ENCODE measurements around the gene SLC9A9.

SLC9A9 gene

GRCh38 chr3:143843587-143843986, 4.7 kb downstream of the SLC9A9 start:
- DNase-seq (ENCODE audit: low spot score), result no peak

DNA sequence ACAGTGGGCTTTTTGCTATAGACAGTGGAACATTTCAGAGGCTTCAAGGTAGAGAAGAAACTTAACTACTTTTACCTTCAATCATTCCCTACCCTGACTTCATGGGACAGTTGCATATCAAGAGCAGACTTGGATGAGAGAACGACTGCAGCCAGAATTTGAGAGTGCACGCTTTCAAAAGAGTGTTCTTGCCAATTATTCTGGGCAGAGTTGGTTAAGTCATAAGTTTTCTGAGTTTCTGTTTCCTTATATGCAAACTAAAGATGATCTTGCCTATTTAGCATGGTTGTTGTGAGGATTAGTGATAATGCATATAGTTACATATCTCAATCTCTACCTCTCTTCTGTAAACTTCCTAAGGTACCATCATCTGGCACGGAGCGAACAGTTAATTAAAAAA, 7.6 kb downstream of the SLC9A9 start:
- DNase-seq (ENCODE audit: low spot score), result no peak

GRCh38 chr3:143839980-143840379, 8.3 kb downstream of the SLC9A9 start:
- no peak for DNase-seq (ENCODE audit: low spot score)

DNA sequence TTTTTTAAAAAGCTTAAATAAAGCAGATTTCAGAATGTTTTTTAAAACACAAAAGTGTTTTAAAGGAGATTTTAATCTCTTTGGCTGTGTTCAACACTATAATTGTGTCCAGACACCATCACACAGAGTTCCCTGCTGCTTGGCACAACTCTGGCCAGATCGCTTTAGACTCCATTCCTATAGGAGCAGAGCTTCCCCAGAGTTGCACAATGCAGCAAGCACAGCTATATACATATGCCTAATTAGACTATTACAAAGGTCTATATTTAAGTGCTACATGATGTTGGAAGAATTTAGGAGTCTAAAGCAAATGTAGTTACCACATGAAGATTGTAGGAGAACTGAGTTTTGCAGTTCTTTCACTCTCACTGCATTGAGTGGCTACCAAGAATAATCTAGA, 11.2 kb downstream of the SLC9A9 start:
- no peak for DNase-seq (ENCODE audit: low spot score)

- no peak for DNase-seq (ENCODE audit: low spot score)
These were observed 13.0 kb downstream of the SLC9A9 start for GRCh38 chr3:143835312-143835711.

GRCh38 chr3:143832433-143832832, 15.8 kb downstream of the SLC9A9 start:
- no peak for DNase-seq (ENCODE audit: low spot score)

GRCh38 chr3:143831994-143832393, 16.3 kb downstream of the SLC9A9 start:
- no peak for DNase-seq (ENCODE audit: low spot score)

- peak; percentile 35 for DNase-seq (ENCODE audit: low spot score)
These were observed 17.1 kb downstream of the SLC9A9 start for GRCh38 chr3:143831208-143831607.

GRCh38 chr3:143830786-143831185, 17.5 kb downstream of the SLC9A9 start:
- DNase-seq (ENCODE audit: low spot score), result no peak

GRCh38 chr3:143830063-143830462, 18.2 kb downstream of the SLC9A9 start:
- no peak for DNase-seq (ENCODE audit: low spot score)

GRCh38 chr3:143827425-143827824, 20.8 kb downstream of the SLC9A9 start:
- DNase-seq (ENCODE audit: low spot score), result no peak

GRCh38 chr3:143826296-143826695, 22.0 kb downstream of the SLC9A9 start:
- DNase-seq (ENCODE audit: low spot score), result no peak

DNA sequence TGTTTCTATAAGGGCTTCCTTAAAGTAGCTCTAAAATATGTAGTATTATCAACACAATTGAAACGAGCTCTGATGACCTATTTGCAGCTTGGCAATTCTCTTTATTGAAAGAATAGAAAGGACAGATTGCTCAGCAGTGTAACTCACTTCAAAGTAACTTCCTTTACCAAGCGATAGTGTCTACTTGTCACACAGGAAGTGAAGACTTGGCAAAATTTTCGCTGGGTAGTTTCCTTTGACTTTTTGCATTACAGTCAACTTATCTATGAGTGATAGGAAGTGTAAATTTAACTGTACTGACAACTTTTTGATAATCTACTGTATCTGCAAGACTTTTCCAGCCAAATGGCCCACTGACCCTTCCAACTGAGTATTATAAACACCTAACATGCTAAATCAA, 22.8 kb downstream of the SLC9A9 start:
- no peak for DNase-seq (ENCODE audit: low spot score)

DNA sequence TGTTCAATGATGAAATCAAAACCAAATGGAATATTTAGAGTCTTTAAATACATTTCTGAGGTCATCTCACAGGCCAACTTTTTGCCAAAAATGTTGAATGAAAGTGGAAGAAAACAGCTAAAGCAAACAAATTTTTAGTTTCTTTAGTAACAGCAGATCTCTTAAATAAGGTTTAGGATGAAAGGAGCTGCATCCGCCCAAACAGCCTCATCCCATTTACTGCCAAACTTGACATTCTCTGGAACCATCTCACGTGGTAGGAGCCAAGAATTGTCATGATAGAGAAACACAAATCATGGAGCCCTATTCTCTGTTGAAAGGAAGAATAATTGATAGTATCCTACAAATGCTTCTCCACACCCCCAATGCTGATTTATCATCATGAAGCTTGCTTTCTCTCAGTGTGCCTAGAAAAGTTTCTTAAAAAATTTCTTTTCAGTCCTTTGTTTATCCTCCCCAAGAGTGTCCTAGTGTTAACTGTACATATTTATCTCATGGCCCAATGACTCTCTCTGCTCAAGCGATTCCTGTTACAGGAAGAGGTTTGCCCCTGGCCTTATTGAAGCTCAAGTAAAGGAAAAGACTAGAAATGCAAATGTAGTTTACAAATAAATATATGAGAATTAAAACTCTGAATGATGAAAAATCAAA, 23.4 kb downstream of the SLC9A9 start:
- DNase-seq (ENCODE audit: low spot score), result peak; percentile 39

DNA sequence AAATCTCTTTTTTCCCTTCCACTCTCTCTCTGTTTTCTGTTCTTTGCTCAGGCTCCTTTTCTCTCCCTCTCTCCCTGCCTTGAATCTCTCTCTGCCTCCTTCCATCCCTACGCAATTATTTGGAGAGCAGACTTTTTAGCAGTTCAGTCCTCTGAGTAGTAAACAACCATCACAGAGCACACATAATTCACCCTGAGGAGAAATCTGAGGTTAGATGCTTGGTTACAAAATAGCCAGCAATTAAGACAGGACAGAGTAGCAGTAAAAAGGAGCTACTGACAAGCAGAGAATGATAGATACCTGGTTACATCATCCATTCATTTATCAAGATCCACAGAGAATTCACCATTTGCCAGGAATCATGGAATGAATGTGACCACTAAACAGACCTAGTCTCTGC, 25.5 kb downstream of the SLC9A9 start:
- no peak for DNase-seq (ENCODE audit: low spot score)

- DNase-seq (ENCODE audit: low spot score), result no peak
These were observed 25.9 kb downstream of the SLC9A9 start for GRCh38 chr3:143822374-143822773.

DNA sequence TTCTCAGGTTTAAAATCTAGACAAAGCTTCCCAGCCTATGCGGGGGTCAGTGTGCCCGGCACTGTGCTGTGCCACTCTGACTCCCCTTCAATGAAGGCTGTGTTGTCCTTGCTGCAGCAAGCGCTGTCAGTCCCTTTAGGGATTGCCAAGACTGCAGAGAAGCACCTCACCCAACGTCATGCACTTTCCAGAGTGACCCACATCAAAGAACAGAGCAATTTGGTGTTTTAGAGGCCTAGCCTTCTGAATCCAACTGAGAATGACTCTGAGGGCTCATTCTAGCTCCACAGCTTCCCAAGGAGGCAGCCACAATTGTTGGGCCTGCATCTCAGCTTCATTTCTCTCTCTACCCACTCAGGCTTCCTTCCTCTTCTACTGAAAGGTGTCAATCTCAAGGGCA, 26.4 kb downstream of the SLC9A9 start:
- no peak for DNase-seq (ENCODE audit: low spot score)

DNA sequence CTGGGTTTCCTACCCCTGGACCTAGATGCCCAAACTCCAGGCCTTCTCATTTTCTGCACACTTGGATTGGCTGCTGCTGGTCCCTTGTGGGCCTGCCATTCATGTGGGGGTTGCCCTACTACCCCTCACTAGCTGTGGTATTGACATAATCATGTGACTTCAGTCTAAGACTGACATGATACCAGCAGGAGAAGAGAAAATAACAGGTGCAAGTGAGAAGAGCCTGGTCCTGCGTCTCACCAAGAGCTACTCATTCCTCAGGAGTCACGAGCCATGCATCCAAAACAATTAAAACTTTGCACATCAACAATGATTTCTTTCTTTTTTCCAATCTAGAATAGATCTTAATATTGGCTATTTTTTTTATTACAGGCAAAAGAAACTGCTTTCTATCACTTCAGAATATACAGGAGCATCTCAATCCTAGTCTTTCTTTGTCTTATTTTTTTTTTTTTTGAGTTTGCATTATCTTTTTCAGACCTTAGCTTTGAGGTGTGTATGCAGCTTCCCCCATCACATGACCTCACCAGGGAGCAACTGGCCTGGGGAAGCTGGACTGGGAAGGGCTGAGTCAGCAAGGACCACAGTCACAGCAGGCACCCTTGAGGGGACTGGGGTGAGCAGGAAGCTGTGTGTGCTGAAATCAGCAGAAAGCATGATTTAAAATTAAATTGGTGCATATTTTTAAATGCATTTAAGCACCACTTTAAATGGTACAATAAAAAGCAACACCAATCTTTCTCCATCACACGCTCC, 27.6 kb downstream of the SLC9A9 start:
- DNase-seq (ENCODE audit: low spot score), result no peak

- DNase-seq (ENCODE audit: low spot score), result no peak
These were observed 28.4 kb downstream of the SLC9A9 start for GRCh38 chr3:143819890-143820289.

- DNase-seq (ENCODE audit: low spot score), result no peak
These were observed 33.8 kb downstream of the SLC9A9 start for GRCh38 chr3:143814443-143814889.

DNA sequence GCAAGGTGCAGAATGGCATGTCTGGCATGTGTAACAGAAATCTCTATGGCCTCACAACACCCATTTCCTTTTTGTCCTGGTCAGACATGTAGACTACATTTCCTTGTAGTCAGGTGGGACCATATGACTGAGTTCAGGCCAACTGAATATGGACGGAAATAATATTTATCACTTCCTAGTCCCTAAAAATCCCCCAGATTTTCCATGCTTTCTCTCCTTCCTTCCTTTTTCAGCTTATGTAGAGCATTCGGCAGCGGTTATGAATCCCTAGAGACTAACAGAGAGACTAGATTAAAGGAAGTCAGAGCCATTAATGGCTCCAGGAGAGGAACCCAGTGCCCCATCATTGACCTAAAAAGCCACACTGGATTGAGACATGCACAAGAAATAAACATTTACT, 35.8 kb downstream of the SLC9A9 start:
- no peak for DNase-seq (ENCODE audit: low spot score)

GRCh38 chr3:143811602-143812001, 36.7 kb downstream of the SLC9A9 start:
- no peak for DNase-seq (ENCODE audit: low spot score)

- DNase-seq (ENCODE audit: low spot score), result no peak
These were observed 37.4 kb downstream of the SLC9A9 start for GRCh38 chr3:143810953-143811265.

Data from GM03348 (cell line).